SJCRH30 (cell line): ENCODE data around the gene CMIP. TPM values are rescaled to one million over a fixed set of nuclear protein-coding genes. Genes with fewer than 3 reads are reported as not detected.
A peak's percentile ranks its signal among the peaks of the same experiment; 100 is the strongest.

Experiments
- DNase-seq, 2 experiments: peaks; one replicate each; pipeline ENCODE4 v3.0.0-alpha.2; 2015 to 2020
- H3K27ac ChIP-seq: fragments of 250-450 bp; sonication (Bioruptor Pico); 2 replicates; pipeline ENCODE4 v1.5.1; 2020; ENCODE audit warnings: mild to moderate bottlenecking, moderate library complexity
- H3K27me3 ChIP-seq: fragments of 250-450 bp; sonication (Bioruptor Pico); 2 replicates; pipeline ENCODE4 v1.5.1; 2020; ENCODE audit warnings: mild to moderate bottlenecking, moderate library complexity
- H3K36me3 ChIP-seq: fragments of 250-450 bp; sonication (Bioruptor Pico); 2 replicates; pipeline ENCODE4 v1.5.1; 2020; ENCODE audit warnings: mild to moderate bottlenecking, moderate library complexity
- H3K4me1 ChIP-seq: fragments of 250-450 bp; sonication (Bioruptor Pico); 2 replicates; pipeline ENCODE4 v1.5.1; 2020; ENCODE audit warnings: mild to moderate bottlenecking, moderate library complexity
- H3K4me3 ChIP-seq: fragments of 250-450 bp; sonication (Bioruptor Pico); 2 replicates; pipeline ENCODE4 v1.5.1; 2020; ENCODE audit warnings: mild to moderate bottlenecking, moderate library complexity
- H3K9me3 ChIP-seq: fragments of 250-450 bp; sonication (Bioruptor Pico); replicated peaks from 2 replicates; pipeline ENCODE4 v1.5.1; 2020; ENCODE audit warnings: mild to moderate bottlenecking, moderate library complexity
- total RNA-seq: library from RNA; depleted of rRNA; stranded (reverse); fragments of >200 nt; shearing (Covaris generic); gene quantifications from 2 replicates; pipeline ENCODE4 v1.2.3, GENCODE V29; 2014

CMIP gene
- total RNA-seq, 1 experiment from 2014 or later: 12.9 TPM

GRCh38 chr16:81586417-81586816, 141.8 kb downstream of the CMIP start:
- no peak for DNase-seq
- Histone ChIP-seq H3K27me3 (no peaks in the 10 kb centered on the region), H3K4me3 (no peak overlapping the region), H3K9me3 (no peaks in the 10 kb centered on the region), H3K27ac (no peak overlapping the region), H3K4me1 (no peaks in the 10 kb centered on the region), H3K36me3 (no peaks in the 10 kb centered on the region)

GRCh38 chr16:81586977-81587625, 142.5 kb downstream of the CMIP start:
- Histone ChIP-seq H3K9me3 (no peaks in the 10 kb centered on the region), H3K4me1 (no peaks in the 10 kb centered on the region), H3K36me3 (no peaks in the 10 kb centered on the region), H3K4me3 (no peak overlapping the region), H3K27me3 (no peaks in the 10 kb centered on the region), H3K27ac (no peak overlapping the region)
- DNase-seq: no peak

DNA sequence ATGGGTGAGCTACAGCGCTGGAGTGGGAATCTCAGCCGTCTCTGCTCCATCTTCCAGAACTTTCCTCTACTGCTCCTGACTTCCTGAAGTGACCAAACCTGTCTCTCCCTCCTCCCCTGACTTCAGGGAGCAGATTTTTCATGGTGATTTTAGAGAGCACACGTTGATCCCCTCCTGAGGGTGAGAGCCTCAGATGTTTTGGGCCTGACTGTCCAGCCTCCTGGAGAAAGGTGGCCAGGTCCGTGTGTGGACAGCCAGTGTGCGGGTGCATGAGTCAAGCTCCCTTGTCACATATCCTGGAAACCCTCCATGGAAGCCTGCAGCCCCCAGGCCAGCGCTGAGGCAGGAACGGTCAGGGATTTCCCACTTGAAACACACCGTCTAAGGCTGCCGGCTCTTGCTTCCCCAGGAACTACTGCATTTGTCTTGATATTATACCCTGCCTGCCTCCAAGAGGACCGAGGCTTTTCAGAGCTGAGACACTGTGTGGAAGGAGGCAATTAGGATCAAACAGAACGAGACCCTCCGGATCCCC, 143.1 kb downstream of the CMIP start:
- no peak overlapping the region for H3K4me3 ChIP-seq
- no peaks in the 10 kb centered on the region for H3K36me3 ChIP-seq
- H3K9me3 ChIP-seq: no peaks in the 10 kb centered on the region
- no peak for DNase-seq
- no peaks in the 10 kb centered on the region for H3K27me3 ChIP-seq
- no peaks in the 10 kb centered on the region for H3K4me1 ChIP-seq
- no peak overlapping the region for H3K27ac ChIP-seq

DNA sequence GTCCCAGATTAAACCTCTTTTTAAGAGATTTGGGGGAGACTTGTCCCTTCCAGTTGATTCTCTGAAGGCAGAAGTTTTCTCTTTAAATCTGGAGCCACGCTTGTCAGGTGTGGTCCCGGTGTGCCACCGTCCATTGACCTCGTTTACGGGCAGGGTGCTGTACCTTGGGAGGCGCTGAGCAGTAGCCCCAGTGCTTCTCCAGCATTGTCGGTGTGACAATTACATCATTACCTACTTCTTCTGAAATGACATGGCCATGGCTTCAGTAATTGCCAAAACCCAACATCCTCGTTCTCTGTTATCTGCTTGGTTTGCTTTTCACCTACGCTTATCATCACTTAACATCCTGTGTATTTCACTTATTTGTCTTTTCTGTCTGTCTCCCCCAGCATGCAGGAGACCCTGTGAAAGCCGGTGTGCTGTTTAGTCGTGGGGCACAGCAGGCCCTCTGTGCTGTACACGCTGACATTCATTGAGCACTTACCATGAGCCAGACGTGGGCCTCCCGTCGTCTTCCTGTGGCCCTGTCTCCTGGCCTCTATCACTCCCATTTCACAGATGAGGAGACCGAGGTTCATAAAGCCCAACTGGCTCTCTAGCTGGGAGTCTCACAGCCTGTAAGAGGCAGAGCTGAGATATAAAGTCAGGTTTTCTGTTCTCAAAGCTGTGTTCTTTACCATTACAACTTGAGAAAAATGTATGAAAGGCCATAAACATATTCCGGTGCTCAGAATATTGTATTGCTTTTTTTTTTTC, 143.9 kb downstream of the CMIP start:
- no peaks in the 10 kb centered on the region for H3K27me3 ChIP-seq
- no peaks in the 10 kb centered on the region for H3K4me1 ChIP-seq
- H3K27ac ChIP-seq: no peak overlapping the region
- no peak overlapping the region for H3K4me3 ChIP-seq
- no peaks in the 10 kb centered on the region for H3K9me3 ChIP-seq
- DNase-seq: no peak
- no peaks in the 10 kb centered on the region for H3K36me3 ChIP-seq

DNA sequence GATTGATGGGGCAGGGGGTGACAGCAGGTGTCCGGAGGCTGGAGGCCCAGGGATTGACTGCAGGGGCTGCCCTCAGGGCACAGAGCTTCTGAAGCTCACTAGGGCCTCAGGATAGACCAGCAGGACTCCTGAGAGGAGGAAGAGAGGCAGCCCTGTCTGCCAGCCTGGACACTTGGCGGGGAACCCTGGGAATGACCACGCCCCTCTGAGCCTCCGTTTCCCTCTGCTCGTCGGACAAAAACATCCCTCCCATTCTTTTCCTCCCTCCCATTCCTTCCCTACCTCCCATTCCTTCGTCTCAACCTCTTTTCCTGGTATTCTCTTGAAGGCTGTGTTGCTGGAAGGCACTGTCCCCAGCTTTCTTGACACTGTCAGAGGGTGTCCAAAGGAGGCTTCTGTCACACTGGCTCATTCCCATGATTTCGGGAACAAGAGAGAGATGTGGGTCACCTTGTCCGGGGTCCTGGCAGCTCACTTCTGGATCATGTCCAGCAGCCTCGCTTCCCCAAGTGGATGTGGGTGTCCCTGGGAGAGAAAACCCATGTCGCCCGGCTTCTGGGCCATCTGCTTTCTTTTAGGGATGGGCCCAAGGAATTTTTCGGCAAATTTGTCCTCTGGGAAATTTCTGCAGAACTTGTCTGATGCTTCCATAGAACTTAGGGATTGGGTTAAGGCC, 145.5 kb downstream of the CMIP start:
- Histone ChIP-seq H3K36me3 (no peaks in the 10 kb centered on the region), H3K27me3 (no peaks in the 10 kb centered on the region), H3K4me3 (no peak overlapping the region), H3K4me1 (no peaks in the 10 kb centered on the region), H3K27ac (no peak overlapping the region), H3K9me3 (no peaks in the 10 kb centered on the region)
- DNase-seq: no peak

GRCh38 chr16:81590714-81591544, 146.3 kb downstream of the CMIP start:
- H3K9me3 ChIP-seq: no peaks in the 10 kb centered on the region
- no peaks in the 10 kb centered on the region for H3K36me3 ChIP-seq
- H3K4me1 ChIP-seq: no peaks in the 10 kb centered on the region
- no peaks in the 10 kb centered on the region for H3K27me3 ChIP-seq
- no peak overlapping the region for H3K4me3 ChIP-seq
- DNase-seq: no peak
- H3K27ac ChIP-seq: no peak overlapping the region

DNA sequence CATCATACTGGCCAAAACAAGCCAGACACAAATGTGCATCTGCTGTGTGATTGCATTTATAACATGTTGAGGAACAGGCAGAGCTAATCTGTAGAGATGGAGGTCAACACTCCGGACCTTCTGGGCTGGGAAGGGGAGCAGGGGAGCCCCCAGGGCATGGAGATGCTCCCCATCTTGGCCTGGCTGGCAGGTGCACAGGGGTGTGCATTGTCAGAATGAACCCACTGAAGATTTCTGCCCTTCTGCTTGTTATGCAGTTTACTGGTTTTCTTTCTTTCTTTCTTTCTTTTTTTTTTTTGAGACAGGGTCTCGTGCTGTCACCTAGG, 146.9 kb downstream of the CMIP start:
- no peaks in the 10 kb centered on the region for H3K4me1 ChIP-seq
- H3K36me3 ChIP-seq: no peaks in the 10 kb centered on the region
- no peak overlapping the region for H3K4me3 ChIP-seq
- DNase-seq: no peak
- no peaks in the 10 kb centered on the region for H3K9me3 ChIP-seq
- no peak overlapping the region for H3K27ac ChIP-seq
- H3K27me3 ChIP-seq: no peaks in the 10 kb centered on the region

GRCh38 chr16:81592353-81592866, 147.8 kb downstream of the CMIP start:
- Histone ChIP-seq H3K27ac (no peak overlapping the region), H3K27me3 (no peaks in the 10 kb centered on the region), H3K4me3 (no peak overlapping the region), H3K4me1 (no peaks in the 10 kb centered on the region), H3K36me3 (no peaks in the 10 kb centered on the region), H3K9me3 (no peaks in the 10 kb centered on the region)
- DNase-seq: no peak

- DNase-seq: no peak
These were observed 148.9 kb downstream of the CMIP start for GRCh38 chr16:81593481-81593880.

GRCh38 chr16:81595629-81596292, 151.2 kb downstream of the CMIP start:
- Histone ChIP-seq H3K27me3 (no peaks in the 10 kb centered on the region), H3K27ac (no peak overlapping the region), H3K4me1 (peaks cover 16% of the 10 kb centered on the region), H3K9me3 (no peaks in the 10 kb centered on the region), H3K36me3 (no peaks in the 10 kb centered on the region), H3K4me3 (no peak overlapping the region)
- DNase-seq: no peak

More at GRCh38 chr16:81593481-81593880, 148.9 kb downstream of the CMIP start:
- Histone ChIP-seq H3K4me1 (no peaks in the 10 kb centered on the region), H3K27me3 (no peaks in the 10 kb centered on the region), H3K36me3 (no peaks in the 10 kb centered on the region), H3K9me3 (no peaks in the 10 kb centered on the region), H3K27ac (no peak overlapping the region), H3K4me3 (no peak overlapping the region)

- Histone ChIP-seq H3K4me3 (no peak overlapping the region), H3K4me1 (peaks cover 26% of the 10 kb centered on the region), H3K27ac (no peak overlapping the region), H3K36me3 (no peaks in the 10 kb centered on the region), H3K9me3 (no peaks in the 10 kb centered on the region), H3K27me3 (no peaks in the 10 kb centered on the region)
- DNase-seq: peak in 1 of 2 experiments; percentile 21
These were observed 152.6 kb downstream of the CMIP start for GRCh38 chr16:81597079-81597658.

- Histone ChIP-seq H3K4me1 (peaks cover 26% of the 10 kb centered on the region), H3K4me3 (no peak overlapping the region), H3K27me3 (no peaks in the 10 kb centered on the region), H3K36me3 (no peaks in the 10 kb centered on the region), H3K9me3 (no peaks in the 10 kb centered on the region), H3K27ac (no peak overlapping the region)
- no peak for DNase-seq
These were observed 153.5 kb downstream of the CMIP start for GRCh38 chr16:81598083-81598482.

- peak in 1 of 2 experiments; percentile 20 for DNase-seq
- no peaks in the 10 kb centered on the region for H3K36me3 ChIP-seq
- H3K27me3 ChIP-seq: no peaks in the 10 kb centered on the region
- H3K9me3 ChIP-seq: no peaks in the 10 kb centered on the region
- peaks cover 26% of the 10 kb centered on the region for H3K4me1 ChIP-seq
- no peak overlapping the region for H3K4me3 ChIP-seq
- H3K27ac ChIP-seq: no peak overlapping the region
These were observed 154.6 kb downstream of the CMIP start for GRCh38 chr16:81599034-81599744.
